Measurements from ENCODE around the gene TMTC4.
"Not testable (repeated sequence)": the region's sequence is repeated elsewhere in the genome, so short reads cannot be mapped to it uniquely, and the experiment has no call there.

Gene TMTC4

DNA sequence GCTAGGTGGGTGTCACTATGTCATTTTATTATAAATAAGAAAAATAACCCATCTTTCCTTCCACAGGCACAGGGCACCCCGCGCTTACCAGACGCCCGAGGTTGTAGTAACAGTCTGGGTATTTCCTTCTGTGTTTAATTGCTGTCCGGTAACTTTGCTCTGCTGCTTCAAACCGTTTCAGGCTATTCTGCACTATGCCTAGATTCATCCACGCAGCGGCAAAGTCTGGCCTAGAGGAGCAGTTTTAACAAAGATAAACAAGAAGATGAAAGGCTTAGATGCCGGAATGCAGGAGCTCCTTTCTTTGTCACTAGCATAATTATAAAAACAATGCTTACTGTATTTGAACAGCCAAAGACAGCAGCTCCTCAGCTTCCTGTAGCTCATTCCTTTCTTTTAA, 49.1 kb downstream of the TMTC4 start:
- no peak for DNase-seq (ENCODE audit: low spot score)

- no peak for DNase-seq (ENCODE audit: low spot score)
Measured at GRCh38 chr13:100620792-100621191, 53.8 kb downstream of the TMTC4 start.

DNA sequence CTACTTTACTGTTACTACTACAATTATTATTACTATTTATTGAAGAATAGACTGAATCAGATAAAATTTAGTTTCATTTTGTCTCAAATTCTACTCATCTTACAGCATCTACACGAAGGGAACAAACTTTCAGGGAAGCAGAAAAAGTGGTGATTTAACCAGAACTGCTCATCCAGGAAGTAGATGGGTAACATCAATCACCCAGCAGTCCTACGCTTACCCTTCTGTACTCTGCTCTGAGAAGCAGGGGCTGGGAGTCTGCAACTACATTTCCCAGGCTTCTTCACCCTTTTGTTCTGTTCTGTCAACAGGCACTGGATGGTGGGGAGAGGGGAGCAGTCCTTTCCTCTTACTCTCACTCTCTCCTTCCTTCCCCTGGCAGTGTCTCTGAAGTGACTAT, 54.7 kb downstream of the TMTC4 start:
- no peak for DNase-seq (ENCODE audit: low spot score)

- DNase-seq (ENCODE audit: low spot score): not testable (repeated sequence)
Measured at GRCh38 chr13:100618897-100619296, 55.7 kb downstream of the TMTC4 start.

DNA sequence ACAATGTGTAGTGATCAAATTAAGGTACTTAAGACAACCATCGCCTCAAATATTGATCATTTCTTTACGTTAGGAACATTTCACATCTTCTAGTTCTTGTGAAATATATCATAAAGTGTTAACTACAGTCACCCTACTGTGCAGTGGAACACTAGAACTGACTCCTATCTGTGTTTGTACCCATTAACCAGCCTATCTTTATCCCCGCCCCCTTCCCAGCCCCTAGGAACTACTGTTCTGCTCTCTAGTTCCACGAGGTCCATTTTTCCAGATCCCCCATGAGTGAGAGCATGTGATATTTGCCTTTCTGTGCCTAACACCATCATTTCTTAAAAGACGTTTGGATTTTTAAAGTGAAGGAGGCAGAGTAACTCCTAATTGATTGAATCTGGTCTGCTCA, 61.6 kb downstream of the TMTC4 start:
- DNase-seq (ENCODE audit: low spot score): no peak

GRCh38 chr13:100611678-100612492, 62.7 kb downstream of the TMTC4 start:
- no peak for DNase-seq (ENCODE audit: low spot score)

- no peak for DNase-seq (ENCODE audit: low spot score)
Measured at GRCh38 chr13:100610391-100611347, 63.9 kb downstream of the TMTC4 start.

- no peak for DNase-seq (ENCODE audit: low spot score)
Measured at GRCh38 chr13:100608906-100609305, 65.7 kb downstream of the TMTC4 start.

- no peak for DNase-seq (ENCODE audit: low spot score)
Measured at GRCh38 chr13:100608489-100608888, 66.1 kb downstream of the TMTC4 start.

GRCh38 chr13:100604918-100605710, 69.5 kb downstream of the TMTC4 start:
- DNase-seq (ENCODE audit: low spot score): no peak

DNA sequence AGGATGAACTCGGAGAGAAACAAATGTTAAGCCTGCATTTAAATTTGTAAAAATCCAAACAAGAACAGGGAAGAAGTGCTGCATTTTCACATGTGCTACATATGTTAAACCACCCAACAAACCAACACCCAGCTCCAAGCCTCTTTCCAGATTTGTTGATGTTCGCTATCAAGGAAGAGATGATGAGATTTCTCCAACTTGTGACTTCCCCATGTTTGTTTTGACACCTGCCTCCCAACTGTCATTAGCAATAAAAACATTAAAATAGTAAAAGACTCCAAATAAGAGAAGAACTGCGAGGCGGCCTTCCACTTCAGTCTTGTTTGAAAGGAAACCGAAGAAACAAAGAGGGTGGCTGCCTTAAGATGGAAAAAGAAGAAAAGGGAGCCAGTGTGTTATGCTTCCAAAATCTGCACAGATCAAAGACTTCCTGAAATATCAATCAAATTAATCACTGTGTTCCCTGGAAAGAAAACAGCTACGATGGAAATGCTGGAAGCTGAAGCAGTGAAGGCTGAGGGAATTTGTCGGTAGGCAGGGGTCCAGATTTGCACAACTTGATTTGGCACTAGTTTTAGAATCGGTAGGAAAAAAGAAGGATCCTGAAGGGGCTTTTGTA, 72.0 kb downstream of the TMTC4 start:
- no peak for DNase-seq (ENCODE audit: low spot score)

DNA sequence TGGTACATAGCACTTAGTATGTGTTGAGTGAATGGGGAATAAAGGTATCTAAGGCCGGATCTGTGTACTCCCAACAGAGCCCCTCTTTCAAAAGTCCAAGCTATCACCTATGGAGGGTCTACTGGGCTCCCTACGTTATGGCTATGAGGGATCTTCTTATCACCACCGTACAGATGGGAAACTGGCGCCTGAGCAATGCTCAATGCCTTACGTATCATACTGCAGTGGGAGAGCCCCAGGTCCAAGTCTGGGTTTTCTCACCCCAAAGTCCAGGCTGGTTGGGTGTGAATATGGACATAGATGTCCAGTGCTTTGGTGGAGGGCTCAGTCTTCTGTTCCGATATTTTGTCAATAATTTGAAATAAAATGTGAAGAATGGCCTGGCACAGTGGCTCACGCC, 72.9 kb downstream of the TMTC4 start:
- DNase-seq (ENCODE audit: low spot score): no peak

GRCh38 chr13:100600915-100601314, 73.7 kb downstream of the TMTC4 start:
- DNase-seq (ENCODE audit: low spot score): no peak

DNA sequence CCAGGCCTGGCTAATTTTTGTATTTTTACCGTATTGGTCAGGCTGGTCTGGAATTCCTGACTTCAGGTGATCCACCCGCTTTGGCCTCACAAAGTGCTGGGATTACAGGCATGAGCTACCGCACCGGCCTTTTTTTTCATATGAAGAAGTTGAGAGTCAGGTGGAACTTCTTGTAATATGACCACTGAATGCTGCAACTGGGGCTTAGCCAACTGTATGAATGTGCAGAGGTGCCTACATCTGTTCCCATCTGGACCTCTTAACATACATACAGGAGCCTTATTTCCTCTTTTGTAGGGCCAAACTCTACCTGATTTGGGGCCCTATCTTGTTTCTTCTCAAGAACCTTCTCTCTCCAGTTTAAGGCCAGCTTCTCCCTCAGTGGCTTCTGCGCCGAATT, 74.1 kb downstream of the TMTC4 start:
- DNase-seq (ENCODE audit: low spot score): no peak

DNA sequence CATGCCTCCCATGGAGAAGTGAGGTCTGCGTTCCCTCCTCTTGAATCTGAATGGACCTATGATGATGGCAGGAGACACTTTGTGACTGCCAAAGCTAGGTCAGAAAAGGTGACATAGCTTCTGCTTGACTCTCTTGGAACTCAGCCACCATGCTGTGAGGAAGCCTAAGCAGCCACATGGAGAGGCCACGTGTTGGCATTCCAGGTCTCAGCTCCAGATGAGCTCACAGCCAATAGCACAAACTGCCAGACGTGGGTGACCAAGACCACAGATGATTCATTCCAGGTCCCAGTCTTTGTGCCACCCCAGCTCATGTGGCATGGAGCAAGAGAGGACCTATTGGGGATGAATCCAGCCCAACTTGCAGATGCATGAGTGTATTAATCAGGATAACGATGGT, 77.3 kb downstream of the TMTC4 start:
- peak; percentile 14 for DNase-seq (ENCODE audit: low spot score)

- DNase-seq (ENCODE audit: low spot score): no peak
Measured at GRCh38 chr13:100596516-100596915, 78.1 kb downstream of the TMTC4 start.

- no peak for DNase-seq (ENCODE audit: low spot score)
Measured at GRCh38 chr13:100594731-100595130, 79.9 kb downstream of the TMTC4 start.

DNA sequence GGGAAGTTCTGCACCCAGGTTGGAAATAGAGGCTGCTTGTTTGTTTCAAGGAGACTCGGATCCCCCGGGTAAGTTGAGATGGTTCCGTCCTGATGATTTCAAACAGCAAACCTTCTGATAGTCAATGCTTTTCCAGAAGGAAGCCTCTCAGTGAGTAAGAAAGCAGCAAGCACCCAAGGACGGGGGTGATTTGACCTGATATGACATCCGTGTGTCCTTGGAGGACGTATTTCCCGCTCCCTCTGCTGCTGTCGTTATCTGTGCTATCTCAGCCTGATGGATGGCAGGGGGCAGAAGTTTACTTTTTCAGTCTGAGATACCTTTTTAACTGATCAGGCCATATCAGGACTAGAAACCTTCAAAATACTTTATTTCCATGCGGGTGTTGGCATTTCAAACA, 80.3 kb downstream of the TMTC4 start:
- no peak for DNase-seq (ENCODE audit: low spot score)

DNA sequence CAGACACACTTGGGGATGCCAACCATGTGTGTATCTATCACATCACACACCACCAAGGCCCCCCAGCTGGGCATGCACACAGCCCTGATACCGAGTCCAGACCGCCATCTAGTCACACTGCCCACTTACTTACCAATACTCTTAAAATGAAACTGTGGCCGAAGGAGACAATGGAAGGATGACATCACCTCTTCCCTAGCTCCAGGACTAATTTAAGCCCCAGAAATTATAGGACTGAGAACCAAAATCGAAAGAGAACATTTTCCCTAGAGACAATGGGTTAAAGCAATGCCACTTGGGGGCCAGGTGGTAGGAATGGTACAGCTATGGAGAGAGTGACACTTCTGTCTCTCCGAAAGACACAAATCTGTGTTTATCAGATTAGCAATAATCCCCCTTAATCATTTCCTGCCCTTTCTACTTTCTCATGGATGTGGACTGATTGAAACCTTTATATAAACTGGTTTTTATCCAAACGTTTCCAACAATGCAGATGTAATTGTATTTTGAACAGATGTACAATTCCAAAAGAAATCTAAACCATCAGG, 85.3 kb downstream of the TMTC4 start:
- DNase-seq (ENCODE audit: low spot score): no peak

GRCh38 chr13:100588331-100589177, 86.0 kb downstream of the TMTC4 start, which contains the start of gene GGACT:
Gene GGACT, minus strand, starts transcription at chr13:100588789. Its CDS starts 56,198 bp downstream, at chr13:100532591.
- DNase-seq (ENCODE audit: low spot score): peak; percentile 56

All from RKO (cell line).